HFF-Myc (cell line): Measurements from ENCODE around the gene KCTD15.

ENCODE experiments used
- DNase-seq: peaks from one replicate; pipeline ENCODE4 v3.0.0-alpha.2; 2011; ENCODE audit warnings: low read depth; ENCODE audit errors: extremely low read depth
- H3K4me3 ChIP-seq: replicated peaks from 2 replicates; pipeline ENCODE4 v1.5.1; 2011; ENCODE audit warnings: low read depth, mild to moderate bottlenecking, control low read depth, low read length
- TF ChIP-seq, protein P1 (sequence below): IDR thresholded peaks from 2 replicates; pipeline ENCODE4 v1.5.1; 2012; ENCODE audit warnings: mild to moderate bottlenecking, low read depth, low read length, control low read depth; ENCODE audit errors: missing control alignments

The KCTD15 gene

DNA sequence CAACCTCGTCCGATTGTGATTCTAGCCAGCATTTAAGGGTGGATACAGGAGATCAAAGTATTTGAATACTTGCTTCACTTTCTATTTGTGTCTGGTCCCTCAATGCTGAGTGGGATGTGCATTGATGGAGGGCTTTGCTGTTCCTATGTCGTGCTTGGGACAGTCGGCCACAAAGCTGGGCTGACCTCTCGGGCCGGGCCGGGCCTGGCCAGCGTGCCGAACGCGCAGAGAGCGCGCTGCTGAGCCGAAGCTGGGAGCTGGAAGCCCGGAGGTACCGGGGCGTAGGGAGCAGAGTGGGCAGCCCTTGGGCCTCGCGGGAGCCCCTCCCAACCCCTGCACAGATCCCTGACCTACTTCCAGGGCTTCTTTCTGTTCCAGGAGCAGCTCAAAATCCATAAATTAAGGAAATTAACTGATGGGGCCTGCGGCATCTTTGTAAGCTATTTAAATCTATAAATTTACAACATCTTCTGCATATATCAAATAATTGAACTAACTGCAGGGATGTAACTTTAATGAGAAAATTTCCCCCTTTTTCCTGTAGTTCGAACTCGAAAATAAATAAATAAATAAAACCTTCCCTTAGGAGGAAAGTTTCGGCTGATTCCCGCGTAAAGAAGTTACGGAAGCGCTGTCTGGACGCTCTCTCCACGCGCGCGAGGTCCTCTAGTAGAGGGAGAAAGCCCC lies 1.8 kb upstream of the KCTD15 start:
- TF ChIP-seq, protein P1, sequence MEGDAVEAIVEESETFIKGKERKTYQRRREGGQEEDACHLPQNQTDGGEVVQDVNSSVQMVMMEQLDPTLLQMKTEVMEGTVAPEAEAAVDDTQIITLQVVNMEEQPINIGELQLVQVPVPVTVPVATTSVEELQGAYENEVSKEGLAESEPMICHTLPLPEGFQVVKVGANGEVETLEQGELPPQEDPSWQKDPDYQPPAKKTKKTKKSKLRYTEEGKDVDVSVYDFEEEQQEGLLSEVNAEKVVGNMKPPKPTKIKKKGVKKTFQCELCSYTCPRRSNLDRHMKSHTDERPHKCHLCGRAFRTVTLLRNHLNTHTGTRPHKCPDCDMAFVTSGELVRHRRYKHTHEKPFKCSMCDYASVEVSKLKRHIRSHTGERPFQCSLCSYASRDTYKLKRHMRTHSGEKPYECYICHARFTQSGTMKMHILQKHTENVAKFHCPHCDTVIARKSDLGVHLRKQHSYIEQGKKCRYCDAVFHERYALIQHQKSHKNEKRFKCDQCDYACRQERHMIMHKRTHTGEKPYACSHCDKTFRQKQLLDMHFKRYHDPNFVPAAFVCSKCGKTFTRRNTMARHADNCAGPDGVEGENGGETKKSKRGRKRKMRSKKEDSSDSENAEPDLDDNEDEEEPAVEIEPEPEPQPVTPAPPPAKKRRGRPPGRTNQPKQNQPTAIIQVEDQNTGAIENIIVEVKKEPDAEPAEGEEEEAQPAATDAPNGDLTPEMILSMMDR, result no peak
- no peak for DNase-seq
- peak overlapping the region; percentile 61 for H3K4me3 ChIP-seq

DNA sequence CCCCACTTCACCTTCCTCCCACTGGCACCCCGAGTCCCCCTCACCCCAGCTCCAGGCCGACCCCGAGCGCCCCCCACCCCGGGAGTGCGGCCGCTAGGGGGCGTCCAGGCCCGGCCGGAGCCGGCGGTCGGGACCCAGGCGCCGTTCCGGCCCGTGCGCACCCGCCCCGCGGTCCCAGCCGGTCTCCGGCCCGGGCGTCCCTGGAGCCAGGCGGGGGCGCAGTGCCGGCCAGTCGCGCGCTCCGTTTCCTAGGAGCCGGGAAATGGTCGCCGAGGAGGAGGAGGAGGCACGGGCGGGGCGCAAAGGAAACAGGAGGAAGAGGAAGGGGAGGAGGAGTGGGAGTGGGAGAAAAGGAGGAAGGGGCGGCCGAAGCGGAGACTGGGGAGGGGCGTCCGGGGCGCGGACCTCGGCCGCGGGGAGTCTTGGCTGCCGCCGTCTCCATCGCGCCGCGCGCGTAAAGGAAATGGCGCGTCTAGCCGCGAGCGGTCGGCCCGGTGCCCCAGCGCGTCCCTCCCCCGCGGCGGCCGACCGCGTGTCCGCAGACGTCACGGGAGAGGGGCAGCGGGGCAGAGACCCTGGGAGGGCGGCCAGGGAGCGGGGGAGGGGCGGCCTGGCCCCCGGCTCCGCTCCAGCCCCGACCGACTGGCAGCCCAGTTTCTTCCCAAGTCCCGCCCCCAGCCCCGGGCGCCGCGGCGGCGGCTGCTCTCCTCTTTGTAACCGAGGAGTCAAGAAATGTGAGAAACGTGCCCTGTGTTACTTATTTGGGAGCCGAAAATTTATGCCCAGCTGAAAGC lies 1.1 kb upstream of the KCTD15 start:
- peak overlapping the region; percentile 61 for H3K4me3 ChIP-seq
- no peak for DNase-seq
- TF ChIP-seq, protein P1, result peak; percentile 60

DNA sequence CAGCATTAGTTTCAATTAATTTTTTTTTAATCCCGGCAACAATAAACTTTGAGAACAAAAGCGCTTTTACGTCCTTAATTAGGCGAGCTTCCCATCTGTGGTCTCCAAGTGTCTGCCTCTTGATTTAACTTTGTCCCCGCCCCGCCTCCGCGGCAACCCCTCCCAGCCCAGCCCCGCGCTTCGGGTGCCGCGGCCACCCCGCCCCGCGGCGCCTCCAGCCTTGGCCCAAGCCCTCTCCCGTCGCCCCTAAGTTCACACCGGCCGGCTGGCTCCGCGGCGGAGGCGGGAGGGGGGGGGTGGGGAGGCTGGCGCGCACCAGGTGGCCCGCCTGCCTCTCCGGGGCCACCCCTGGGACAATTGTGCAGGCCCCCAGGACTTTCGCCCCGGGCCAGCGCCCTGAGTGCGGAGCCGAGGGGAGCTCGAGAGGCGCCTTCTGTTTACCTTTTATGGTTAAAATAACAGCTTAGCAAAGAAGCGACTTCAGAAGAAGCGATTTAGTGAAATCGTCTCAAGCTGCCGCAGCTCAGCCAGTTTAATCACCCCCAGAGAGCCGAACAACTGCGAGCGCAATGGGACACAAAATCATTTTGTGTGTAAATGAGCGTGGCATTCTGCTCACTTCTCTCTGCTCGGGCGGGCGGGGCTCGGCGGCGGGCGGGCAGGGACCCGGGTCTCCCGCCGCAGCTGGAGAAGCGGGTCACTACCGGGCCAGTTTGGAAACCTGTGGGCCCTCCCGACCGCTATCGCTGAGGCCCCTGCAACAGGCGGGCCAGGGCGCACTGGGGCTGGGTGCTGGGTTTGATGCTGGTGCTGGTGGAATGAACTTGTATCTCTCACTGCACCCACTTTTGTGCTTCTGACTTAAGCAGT lies 1.4 kb downstream of the KCTD15 start:
- DNase-seq, result no peak
- TF ChIP-seq, protein P1, result no peak
- H3K4me3 ChIP-seq, result peak overlapping the region; percentile 71

DNA sequence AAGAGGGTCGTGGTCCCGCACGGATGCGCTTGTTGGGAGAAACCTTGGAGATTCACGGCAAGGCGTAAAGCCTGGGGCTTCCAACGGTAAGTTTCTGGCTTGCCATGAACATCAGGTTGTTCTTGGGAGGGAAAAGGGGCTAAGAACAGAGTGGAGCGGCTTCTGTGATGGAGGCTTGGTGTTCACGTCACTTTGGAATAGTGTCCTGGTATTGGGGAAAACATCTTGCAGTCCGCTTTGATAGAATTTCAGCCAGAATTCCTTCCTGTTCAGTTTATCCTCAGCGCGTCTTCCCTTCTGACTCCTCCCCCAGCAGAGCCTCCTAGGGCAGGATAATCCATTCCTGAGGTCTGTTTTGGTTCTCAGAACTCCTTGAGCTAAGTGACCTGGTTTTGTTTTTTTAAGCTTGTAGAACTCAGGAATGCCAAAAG lies 2.0 kb downstream of the KCTD15 start:
- H3K4me3 ChIP-seq, result peak overlapping the region; percentile 71
- TF ChIP-seq, protein P1, result no peak
- no peak for DNase-seq

GRCh38 chr19:33799476-33799875 lies 2.8 kb downstream of the KCTD15 start:
- no peak for DNase-seq
- H3K4me3 ChIP-seq, result no peak overlapping the region
- TF ChIP-seq, protein P1, result no peak

- H3K4me3 ChIP-seq, result no peak overlapping the region
- TF ChIP-seq, protein P1, result no peak
- DNase-seq, result no peak
These were observed 3.5 kb downstream of the KCTD15 start for GRCh38 chr19:33800012-33800680.
